NCI-H2171 (cell line): Measurements from ENCODE around the gene FOXN4.
"Not testable (repeated sequence)": the region's sequence is repeated elsewhere in the genome, so short reads cannot be mapped to it uniquely, and the experiment has no call there.

Experiments used
- DNase-seq: peaks from one replicate; lab custom pipeline; 2025; lab: John Stamatoyannopoulos, UW

The FOXN4 gene, protein sequence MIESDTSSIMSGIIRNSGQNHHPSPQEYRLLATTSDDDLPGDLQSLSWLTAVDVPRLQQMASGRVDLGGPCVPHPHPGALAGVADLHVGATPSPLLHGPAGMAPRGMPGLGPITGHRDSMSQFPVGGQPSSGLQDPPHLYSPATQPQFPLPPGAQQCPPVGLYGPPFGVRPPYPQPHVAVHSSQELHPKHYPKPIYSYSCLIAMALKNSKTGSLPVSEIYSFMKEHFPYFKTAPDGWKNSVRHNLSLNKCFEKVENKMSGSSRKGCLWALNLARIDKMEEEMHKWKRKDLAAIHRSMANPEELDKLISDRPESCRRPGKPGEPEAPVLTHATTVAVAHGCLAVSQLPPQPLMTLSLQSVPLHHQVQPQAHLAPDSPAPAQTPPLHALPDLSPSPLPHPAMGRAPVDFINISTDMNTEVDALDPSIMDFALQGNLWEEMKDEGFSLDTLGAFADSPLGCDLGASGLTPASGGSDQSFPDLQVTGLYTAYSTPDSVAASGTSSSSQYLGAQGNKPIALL

DNA sequence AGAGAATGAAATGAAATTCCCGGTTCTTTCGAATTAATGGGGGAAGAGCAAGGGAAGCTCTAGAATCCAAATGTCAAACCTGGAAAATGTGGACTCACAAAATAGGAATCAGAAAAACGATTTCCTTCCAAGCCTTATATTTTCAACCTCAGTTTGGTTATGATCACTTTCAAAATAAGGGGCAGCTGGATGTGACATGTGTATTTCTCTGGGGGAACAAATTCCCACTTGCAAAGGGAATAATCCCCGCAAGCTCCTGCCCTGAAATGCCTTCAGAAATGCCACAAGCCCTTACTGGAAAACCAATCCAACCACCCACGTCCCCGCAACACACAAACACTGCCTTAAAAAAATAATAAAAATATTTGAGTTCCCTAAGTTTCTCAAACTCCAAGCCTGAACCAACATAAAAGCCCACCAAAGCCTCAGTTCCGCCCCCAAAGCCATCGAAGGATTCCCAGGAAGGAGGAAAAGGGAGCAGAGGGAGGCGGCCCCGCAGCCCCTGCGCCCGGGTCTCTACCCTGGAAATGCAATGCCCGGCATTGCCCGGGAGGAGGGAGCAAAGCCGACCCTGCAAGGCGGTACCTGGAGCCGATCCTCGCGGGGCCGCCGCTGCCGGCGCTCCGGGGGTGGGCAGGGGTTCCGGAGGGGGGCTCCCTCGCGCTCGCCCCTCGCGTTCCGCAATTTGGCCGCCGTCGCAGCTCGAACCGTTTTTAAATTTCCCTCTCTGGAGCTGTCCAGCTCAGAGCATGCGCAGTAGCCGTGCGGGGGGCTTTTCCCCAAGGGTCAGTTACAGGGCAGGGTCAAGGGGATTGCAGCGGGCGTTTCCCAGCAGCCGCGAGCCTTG, at the start of gene FOXN4:
Gene FOXN4 (minus strand): TSS at position 751 of the 847 bp plus-strand sequence. CDS start 963 bp downstream, outside the sequence.
- no peak for DNase-seq

DNA sequence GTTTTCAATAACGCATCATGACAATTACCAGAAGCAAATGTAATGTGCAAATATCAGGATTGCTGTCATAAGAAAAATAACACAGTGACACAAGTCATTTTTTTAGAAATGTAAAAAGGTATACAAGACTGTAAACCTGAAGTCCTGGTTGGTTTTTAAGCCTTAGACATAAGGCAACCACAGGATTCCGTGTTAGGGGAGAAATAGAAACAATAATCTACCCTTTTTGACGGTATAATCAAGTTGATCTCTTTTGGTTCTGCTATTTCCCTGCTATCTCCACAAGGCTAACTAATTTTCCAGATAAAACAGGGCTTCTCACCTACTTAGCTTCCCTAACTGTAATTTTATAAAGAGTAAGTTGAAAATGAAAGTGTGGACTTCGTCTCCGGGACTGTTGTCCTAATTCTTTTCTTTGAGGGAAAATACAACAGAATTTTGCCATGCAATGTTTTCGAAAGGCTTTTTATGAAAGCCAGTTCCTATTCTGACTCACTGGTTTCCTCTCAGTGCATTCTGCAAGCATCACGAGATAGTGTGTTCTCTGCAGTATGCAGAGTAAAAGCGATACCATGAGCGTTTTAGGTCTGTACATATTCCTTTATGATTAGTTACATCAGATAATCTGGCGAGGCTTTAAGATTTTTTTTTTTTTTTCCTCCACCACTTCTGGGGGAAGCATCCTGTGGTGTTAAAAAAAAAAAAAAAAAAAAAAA, 49.2 kb upstream of the FOXN4 start:
- no peak for DNase-seq

DNA sequence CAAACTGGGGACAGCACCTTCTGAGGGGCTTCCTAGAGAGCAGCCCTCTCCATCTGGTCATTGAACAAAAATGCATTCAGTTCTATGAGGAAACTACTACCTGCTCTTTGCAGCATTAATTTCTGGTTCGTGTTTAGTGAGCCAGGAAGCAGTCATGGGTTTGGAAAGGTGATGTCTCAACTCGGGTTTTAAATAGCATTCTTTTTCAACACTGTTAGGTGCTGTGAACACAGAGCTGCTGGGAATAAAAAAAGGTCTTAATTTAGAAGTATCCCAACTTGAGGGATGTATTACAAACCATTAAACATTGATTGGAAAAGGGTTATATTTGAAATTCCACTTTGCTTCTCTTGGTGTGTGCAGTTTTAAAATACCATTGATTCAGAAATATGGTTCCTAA, 47.9 kb upstream of the FOXN4 start:
- DNase-seq = no peak

DNA sequence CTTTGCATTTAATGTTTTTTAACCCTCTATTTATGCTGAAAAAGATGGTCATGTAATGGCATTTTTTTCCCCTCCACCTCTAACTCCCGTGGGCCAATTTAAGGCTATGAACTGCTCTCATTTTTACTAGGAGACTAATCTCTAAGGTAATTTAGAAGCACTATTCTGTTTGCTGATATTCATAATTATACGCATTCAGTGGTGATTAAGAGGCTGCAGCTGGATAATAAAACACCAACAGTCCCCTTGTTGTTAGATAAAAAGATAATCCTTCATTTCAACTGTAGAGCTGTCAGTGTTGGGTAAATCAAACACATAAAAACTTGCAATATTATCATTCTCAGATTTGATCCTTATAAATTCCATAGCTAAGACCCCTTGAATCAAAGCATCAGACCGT, 47.5 kb upstream of the FOXN4 start:
- no peak for DNase-seq

DNA sequence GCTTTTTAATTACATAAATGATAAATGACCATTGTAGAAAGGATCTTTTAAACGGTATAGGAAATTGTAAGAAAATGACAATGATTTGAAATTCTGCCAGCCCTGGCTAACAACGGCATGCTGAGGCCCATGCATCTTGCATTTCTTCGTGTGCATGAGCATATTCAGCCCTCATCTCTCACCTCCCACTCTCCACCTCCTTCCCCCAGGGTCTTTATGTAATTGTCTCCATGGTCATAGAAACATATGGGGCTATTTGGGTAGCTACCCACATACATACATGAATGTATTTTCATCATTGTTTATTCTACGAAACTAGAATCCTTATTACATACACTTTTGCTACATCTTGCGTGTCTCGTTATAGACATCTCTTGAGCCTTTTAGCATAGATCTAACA, 43.1 kb upstream of the FOXN4 start:
- DNase-seq = no peak

DNA sequence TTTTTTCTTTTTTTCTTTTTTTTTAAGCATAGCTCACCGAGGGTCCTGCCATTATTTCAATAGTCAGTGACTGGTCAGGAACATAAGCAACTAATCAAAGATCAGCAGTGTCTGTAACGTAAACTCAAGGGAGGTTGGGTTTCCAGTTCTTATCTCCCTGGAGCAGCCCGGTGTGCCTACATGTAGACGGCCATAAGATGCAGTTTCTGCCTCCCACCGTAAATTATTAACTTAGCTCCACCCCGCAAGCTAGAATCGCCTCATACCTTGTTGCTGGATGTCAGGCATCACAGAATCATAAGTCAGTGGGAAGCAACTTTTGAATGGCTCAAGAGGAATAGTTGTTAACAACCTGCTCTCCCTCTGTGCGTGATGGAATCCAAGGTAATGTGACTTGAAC, 38.5 kb upstream of the FOXN4 start, which contains the start of gene MYO1H:
Gene MYO1H (plus strand): TSS at position 312 of the 400 bp plus-strand sequence. CDS start 61 bp downstream, at position 373.
- DNase-seq = no peak

DNA sequence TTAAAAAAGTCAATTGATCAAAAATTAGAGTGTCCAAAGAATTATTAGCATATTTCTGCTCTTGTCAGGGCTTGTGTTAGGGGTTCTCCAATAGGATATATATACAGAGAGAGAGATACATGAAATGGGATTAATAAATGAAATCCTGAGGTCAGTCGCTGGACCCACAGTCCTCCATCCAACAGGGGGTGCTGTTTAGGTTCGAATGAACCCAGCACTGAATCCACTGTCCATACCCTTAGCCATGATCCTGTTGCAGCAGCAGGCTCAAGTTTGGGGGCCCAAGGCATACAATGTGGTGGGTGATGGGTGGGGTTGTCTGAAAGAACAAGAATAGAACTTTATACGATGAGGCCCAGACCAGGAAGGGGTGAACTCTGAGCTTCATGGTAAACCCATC, 37.8 kb upstream of the FOXN4 start:
- no peak for DNase-seq

DNA sequence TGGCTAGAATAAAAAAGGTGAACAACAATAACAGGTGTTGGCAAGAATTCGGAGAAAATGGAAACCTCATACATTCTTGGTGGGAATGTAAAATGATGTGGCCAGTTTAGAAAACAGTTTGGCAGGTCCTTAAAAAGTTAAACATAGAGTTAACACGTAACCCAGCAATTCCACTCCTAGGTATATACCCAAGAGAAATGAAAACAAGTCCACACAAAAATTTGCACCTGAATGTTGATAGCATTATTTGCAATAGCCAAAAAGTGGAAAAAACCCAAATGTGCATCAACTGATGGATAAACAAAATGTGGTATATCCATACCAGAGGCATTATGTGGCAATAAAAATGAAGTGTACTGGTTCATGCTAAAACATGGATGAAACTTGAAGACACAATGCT, 36.3 kb upstream of the FOXN4 start:
- DNase-seq = no peak

DNA sequence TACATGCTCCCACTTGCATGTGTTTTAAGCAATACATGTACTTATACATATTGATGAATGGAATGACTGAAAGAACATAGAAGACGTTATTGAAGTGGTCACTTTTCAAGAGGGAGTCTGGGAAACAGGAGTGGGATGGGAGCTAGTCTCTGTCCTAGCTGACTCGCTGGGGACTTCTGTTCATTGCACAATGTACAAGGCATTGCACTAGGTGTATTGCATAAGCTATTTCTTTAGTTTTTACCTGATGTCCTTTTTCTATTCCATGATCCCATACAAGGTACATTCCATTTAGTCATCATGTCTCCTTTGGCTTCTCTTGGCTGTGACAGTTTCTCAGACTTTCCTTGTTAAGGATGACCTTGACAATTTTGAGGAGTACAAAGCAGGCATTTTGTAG, 34.6 kb upstream of the FOXN4 start:
- DNase-seq = no peak

DNA sequence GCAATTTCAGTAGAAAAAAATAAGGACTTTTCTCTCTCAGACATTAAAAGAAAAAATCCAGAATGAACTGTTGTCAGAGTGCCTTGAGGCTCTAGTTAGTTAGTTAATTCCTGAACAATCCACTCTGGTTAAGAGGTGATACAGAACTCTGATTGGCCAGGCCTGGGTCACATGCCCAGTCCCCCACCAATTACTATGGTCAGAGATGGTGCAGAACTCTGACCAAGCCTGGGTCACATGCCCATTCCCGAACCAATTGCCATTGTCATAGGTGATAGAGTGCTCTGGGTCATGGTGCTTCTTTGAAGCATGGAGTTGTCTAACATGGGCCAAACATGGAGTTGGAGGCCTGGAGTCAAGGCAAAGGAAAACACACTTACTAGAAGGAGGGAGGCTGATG, 27.5 kb upstream of the FOXN4 start:
- DNase-seq = no peak

DNA sequence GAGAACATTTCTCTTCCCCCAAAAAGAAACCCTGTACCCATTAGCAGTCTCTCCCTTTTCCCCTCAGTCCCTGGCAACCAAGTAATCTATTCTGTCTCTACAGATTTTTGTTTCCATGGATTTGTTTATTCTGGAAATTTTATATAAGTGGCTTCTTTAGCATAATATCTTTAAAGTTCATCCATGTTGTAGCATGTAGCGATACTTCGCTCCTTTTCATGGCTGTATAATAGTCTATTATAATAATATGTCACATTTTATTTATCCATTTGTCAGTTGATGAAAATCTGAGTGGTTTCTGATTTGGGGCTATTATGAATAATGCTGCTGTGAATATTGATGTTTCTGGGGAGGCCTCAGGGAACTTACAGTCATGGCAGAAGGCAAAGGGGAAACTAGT, 25.8 kb upstream of the FOXN4 start:
- no peak for DNase-seq

DNA sequence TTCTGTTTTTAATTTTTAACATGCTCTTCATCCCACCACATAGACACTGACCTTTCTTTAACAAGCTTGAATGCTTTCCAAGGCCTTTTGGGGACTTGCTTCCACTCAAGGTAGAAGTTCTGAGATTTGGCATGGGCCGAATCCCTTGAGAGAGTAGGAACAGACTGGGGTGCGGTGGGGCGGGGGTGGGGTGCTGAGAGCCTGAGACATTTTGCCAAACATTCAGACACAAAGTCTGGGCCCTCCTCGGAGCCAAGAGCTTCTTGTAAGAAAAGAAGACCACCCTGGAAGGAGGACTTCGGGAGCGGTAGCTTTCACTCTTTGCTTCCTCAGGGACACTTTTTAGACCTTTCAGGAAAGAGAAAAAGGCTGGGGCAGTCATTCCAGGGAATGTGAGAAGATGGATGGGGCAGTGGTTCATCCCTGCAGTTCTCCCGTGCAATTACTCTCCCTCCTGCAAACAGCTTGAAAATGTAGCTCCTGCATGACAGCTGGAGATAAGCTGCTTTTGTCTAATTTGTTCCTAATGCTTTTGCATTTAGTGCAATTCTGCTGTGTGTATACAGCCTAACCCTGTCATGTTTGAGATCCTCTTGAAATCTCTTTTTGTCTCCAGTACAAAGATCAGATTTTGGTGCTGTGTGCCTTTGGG, 22.3 kb upstream of the FOXN4 start:
- no peak for DNase-seq

DNA sequence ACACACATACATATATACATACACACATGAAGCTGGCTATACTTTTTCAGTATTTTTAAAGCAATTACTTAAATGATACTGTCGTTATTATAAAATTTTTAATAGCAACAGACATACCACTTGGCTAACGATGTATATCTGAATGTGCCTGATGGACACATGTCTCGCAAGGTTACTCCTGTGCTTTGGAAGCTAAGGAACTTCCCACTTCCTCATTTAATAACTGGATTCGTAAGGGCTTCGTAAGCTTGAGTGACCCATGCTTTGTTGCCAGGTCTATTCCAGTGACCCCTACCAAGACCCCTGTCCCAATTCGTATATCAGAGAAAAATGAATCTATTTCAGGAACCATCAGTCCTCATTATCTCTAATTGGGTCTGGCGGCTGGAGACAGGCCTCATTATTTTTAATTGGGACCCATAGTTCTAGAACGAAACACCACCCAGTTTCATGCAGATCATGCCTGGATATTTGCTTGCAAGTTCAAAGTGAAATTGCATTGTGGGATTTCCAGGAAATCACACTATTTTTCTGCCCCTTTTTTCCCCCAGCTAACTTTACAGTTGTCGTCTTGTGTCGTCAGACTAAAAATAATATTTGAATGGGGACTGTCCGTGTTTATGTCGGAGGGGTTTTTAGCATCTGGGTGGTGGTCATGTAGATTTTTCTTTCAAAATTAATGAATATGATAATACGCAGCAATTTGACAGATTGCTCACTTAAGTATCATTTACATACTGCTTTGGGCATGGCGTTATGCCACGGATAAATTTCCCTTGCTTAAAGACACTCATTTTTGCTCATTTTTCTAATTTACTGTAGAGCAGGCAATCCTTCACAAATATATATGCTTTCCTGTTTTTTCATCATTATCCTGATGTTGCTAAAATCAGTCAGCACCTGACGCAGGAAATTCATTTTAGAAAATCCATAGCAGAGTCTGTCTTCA, 21.5 kb upstream of the FOXN4 start:
- no peak for DNase-seq

DNA sequence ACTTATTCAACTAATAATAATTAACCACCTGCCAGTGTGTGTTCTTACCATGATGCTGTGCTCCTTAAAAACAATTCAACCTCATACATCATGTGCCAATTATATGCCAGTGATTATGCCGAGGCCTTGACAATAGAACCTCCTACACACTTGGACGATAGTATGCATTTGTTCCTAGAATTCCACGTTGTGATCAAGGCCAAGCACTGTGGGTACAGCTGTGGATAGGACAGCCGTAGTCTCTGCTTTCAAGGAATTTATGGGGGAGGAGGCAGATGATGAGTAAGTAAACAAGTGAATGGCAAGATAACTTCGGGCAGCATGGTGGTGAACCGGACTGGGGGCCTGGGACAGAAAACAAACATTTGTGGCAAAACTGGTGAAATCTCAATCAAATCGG, 20.6 kb upstream of the FOXN4 start:
- no peak for DNase-seq

DNA sequence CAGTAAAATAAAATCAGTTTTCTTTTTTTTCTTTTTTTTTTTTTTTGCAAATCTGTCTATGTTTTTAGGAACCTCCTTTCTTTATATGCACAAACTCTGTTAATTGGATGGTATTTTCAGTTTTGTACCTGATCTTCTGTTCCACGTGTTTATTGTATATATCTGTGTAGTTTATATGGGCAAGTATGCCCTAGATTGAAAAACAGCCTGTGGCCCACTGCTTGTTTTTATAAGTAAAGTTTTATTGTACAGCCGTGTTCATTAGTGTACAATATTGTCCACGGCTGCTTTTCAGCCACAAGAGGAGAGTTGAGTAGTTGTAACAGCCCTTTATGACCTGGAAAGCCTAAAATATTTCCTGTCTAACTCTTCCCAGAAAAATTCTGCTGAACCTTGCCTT, 19.9 kb upstream of the FOXN4 start:
- DNase-seq = no peak

DNA sequence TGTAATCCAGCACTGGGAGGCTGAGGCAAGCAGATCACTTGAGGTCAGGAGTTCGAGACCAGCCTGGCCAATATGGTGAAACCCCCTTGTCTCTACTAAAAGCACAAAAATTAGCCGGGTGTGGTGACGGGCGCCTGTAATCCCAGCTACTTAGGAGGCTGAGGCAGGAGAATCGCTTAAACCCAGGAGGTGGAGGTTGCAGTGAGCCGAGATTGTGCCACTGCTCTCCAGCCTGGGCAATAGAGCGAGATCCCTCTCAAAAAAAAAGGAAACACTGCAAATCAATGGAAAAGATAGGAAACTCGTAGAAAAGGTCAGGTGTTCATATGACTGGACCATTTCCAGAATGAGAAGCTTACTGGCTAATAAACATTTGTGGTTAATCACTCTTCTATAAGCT, 12.2 kb upstream of the FOXN4 start:
- not testable (repeated sequence) for DNase-seq

DNA sequence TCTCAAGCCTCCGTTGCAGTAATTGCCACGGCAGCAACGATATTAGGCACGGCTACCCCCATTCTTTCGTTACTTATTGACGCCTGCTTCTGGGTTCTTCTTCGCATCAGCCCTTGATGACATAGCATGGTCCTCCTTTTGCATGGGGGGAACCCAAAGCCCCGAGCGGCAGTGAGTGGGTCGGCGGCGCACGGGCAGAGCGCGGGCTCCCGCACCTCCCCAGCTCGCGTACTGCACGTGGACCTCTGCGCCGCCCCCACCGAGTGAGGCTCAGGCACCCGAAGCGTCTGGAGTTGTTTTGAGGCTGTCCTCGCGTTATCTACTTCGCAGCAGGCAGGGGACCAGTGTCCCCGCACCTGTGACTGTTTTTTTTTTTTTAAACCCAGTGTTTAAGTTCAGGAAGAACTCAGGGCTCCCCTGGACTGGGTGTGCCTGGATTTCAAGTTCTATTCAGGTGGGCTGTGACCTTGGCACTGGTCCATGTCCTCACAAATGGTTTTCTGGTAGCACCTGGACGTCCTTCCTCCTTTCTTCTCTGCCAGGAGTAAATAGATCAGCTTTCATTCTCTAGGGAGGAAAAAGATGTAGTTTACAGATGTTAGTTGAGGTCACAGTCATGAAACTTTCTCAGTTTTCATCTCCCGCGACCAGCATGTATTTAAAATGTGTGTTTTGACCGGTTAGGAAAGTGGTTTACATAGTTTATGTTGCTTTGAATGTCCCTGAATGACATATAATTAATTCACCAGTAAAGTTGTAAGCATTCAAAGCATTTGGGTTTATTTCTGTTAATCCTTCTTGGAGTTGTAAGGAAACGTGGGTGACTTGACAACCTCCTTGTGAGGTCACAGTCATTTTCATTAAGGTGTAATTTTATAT, 1.4 kb upstream of the FOXN4 start:
- peak; percentile 77 for DNase-seq

DNA sequence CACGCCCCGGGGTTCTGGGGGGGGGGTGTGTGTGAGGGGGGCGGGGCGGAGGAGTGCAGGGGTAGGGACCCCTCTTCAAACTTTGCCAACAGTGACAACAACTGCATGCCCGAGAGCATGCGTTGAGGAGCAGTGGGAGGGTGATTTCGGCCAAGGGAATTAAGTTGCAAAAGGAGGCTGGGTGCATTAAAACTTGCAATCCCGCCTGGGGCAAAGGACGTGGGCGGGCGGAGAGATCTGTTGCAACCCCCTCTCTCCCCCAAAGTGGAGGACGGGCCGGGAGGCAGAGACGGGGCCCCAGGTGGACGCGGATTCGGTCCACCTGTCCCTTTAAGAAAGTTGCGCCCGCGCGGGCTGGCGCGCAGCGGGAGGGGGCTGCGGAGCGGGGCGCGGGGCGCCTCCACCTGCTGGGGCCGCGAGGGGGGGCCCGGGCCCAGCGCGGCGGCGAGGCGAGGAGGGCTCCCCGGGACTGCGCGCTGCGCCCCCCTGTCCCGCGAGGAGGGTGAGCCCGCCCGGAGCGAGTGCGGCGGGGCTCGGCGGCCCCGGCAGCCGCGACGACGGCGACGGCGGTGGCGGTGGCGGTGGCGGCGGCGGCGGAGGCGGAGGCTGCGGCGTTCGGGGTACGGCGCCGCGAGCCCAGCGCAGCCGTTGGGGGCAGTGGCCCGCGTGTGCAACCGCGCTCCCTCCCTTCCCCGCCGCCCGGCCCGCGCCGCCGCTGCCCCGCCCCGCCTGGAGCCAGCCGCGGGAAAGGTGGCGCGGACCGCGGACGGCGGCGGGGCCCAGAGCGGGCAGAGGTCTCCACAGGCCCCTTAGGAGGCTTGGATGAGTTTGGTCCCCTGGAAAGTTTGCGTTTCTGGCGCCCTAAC, 530 bp upstream of the FOXN4 start:
- peak; percentile 19 for DNase-seq

DNA sequence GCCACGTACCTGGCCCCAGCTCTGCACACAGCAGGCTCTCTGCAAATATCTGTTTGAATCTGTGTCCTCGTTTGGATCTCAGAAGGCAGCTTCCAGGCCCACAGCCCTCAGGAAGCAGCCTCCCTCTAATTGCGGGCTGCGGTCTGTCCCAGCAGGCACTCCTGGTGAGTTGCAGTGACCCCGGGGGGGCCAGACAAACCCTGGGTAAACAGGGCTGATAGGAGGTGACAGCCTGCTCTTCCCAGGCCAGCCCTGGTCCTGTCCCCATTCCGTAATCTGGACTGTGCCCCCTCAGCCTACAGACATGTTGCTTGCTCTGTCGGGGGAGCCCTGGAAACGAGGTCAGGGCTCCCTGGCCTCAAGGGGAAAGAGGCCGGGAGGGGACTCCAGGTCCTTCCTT, 2.0 kb downstream of the FOXN4 start:
- no peak for DNase-seq
